GM12878 (cell line): ENCODE results near the gene TMC2. TPM values are rescaled to one million over a fixed set of nuclear protein-coding genes. Genes with fewer than 3 reads are reported as not detected.

Experiments used
- ATAC-seq: fragments of 200-7000 bp; cut with Tn5 transposase; 3 replicates; pipeline ENCODE4 v1.9.1; 2020; ENCODE audit warnings: mild to moderate bottlenecking, moderate library complexity
- BruUV-seq: library from RNA; stranded (reverse); fragments of 400-500 nt; replicated peaks from 2 replicates; lab custom pipeline; 2021; lab: Mats Ljungman, UMichigan
- CTCF ChIA-PET: fragments of 300-600 bp; sonication (Branson Sonifier 250); formaldehyde crosslinking; extraction: SDS; loops from one replicate; lab custom pipeline; 2021; ENCODE audit warnings: inconsistent platforms; lab: Yijun Ruan, JAX
- POLR2A ChIA-PET: fragments of 350-600 bp; formaldehyde crosslinking; extraction: SDS; loops from one replicate; lab custom pipeline; 2021; ENCODE audit warnings: inconsistent platforms; lab: Charles Lee
- RAD21 ChIA-PET: fragments of 300-600 bp; sonication (Branson Sonifier 250); formaldehyde crosslinking; loops from one replicate; lab custom pipeline; 2023; ENCODE audit warnings: antibody characterized with exemption; ENCODE audit not compliant: unreplicated experiment; lab: Charles Lee
- SMC1A ChIA-PET: fragments of 300-600 bp; sonication (Branson Sonifier 250); formaldehyde crosslinking; loops from one replicate; lab custom pipeline; 2023; ENCODE audit not compliant: unreplicated experiment, uncharacterized antibody; lab: Charles Lee
- DNase-seq: peaks from one replicate; pipeline ENCODE4 v3.0.0-alpha.2; 2011; ENCODE audit warnings: low read depth, low spot score
- FAIRE-seq: peaks from 3 replicates; lab custom pipeline; 2011; peaks lifted over from hg19 to GRCh38; lab: Jason Lieb, UNC
- H2AFZ ChIP-seq: 2 replicates; pipeline ENCODE4 v1.6.0; 2011; ENCODE audit warnings: low read depth, low read length, control low read depth; ENCODE audit not compliant: control insufficient read depth
- H3K27ac ChIP-seq: 2 replicates; pipeline ENCODE4 v1.5.1; 2011; ENCODE audit warnings: control low read depth; ENCODE audit not compliant: control insufficient read depth, insufficient read depth
- H3K27me3 ChIP-seq, 2 experiments: replicated peaks in 1 of 2; 2 replicates each; pipeline versions ENCODE4 v1.6.0 to v1.6.1; 2011; ENCODE audit warnings: low read length in 1 of 2; ENCODE audit not compliant: control insufficient read depth in 2 of 2, insufficient read depth in 2 of 2
- H3K36me3 ChIP-seq, 2 experiments: 2 replicates each; pipeline ENCODE4 v1.5.1; 2011; ENCODE audit warnings: low read length in 1 of 2; ENCODE audit not compliant: control insufficient read depth in 2 of 2, insufficient read depth in 2 of 2
- H3K4me1 ChIP-seq: 2 replicates; pipeline ENCODE4 v1.6.1; 2011; ENCODE audit warnings: mild to moderate bottlenecking, low read length, moderate library complexity, mixed read lengths; ENCODE audit not compliant: control insufficient read depth, insufficient read depth
- H3K4me2 ChIP-seq: 2 replicates; pipeline ENCODE4 v1.6.0; 2011; ENCODE audit warnings: control low read depth; ENCODE audit not compliant: control insufficient read depth, insufficient read depth
- H3K4me3 ChIP-seq: fragments of 200-600 bp; sonication (generic); 2 replicates; pipeline ENCODE4 v1.5.1; 2016
- H3K79me2 ChIP-seq: 2 replicates; pipeline ENCODE4 v1.6.0; 2011; ENCODE audit warnings: low read length; ENCODE audit not compliant: control insufficient read depth, insufficient read depth
- H3K9ac ChIP-seq: 2 replicates; pipeline ENCODE4 v1.8.0; 2011; ENCODE audit warnings: low read length, control low read depth, mixed read lengths; ENCODE audit not compliant: control insufficient read depth, insufficient read depth
- H3K9me3 ChIP-seq: replicated peaks from 3 replicates; pipeline ENCODE4 v1.5.1; 2011; ENCODE audit warnings: mild to moderate bottlenecking, low read length; ENCODE audit not compliant: control insufficient read depth, insufficient read depth
- H4K20me1 ChIP-seq: 2 replicates; pipeline ENCODE4 v1.6.0; 2011; ENCODE audit not compliant: control insufficient read depth, insufficient read depth
- ASH2L ChIP-seq: fragments of 300-600, 200-600 bp; sonication (generic); IDR thresholded peaks from 2 replicates; pipeline ENCODE4 v1.6.1; 2017; ENCODE audit warnings: low read depth, mild to moderate bottlenecking, borderline replicate concordance
- MXI1 ChIP-seq: fragments of 150-350 bp; IDR thresholded peaks from 2 replicates; pipeline ENCODE4 v1.6.1; 2011; ENCODE audit warnings: low read depth, mild to moderate bottlenecking, inconsistent platforms, low read length, improper control_type of control experiment
- NR2C2 ChIP-seq: IDR thresholded peaks from 2 replicates; pipeline ENCODE4 v1.6.1; 2011; ENCODE audit warnings: borderline replicate concordance, low read depth; ENCODE audit not compliant: control insufficient read depth, insufficient read length
- NRF1 ChIP-seq: conservative IDR thresholded peaks from 2 replicates; pipeline ENCODE4 v1.6.1; 2011; ENCODE audit warnings: mild to moderate bottlenecking, low read depth, low read length, improper control_type of control experiment
- POLR2A ChIP-seq: IDR thresholded peaks from 2 replicates; pipeline ENCODE4 v1.6.1; 2011; ENCODE audit warnings: low read depth, mild to moderate bottlenecking, low read length
- POLR2AphosphoS5 ChIP-seq: IDR thresholded peaks from 2 replicates; pipeline ENCODE4 v1.6.1; 2011; ENCODE audit warnings: mild to moderate bottlenecking, low read length, inconsistent platforms
- POU2F2 ChIP-seq: IDR thresholded peaks from 3 replicates; pipeline ENCODE4 v1.6.1; 2011; ENCODE audit warnings: low read depth, mild to moderate bottlenecking, low read length, borderline replicate concordance
- SMAD5 ChIP-seq: IDR thresholded peaks from 2 replicates; pipeline ENCODE4 v1.6.1; 2016; ENCODE audit warnings: antibody characterized with exemption, low read depth
- SUPT20H ChIP-seq: IDR thresholded peaks from 2 replicates; pipeline ENCODE4 v1.6.1; 2011; ENCODE audit warnings: low read depth, mild to moderate bottlenecking, low read length, moderate library complexity, borderline replicate concordance; ENCODE audit not compliant: control insufficient read depth
- WGBS: methylation state at CpG from one replicate; pipeline ENCODE4 v1.1.6; 2016; ENCODE audit warnings: low lambda C conversion rate; ENCODE audit not compliant: insufficient replicate concordance, insufficient coverage; ENCODE audit errors: missing lambda C conversion rate; 5-methylcytosine and 5-hydroxymethylcytosine counted together
- in situ Hi-C: fragments of 300-500 bp; cut with MboI; formaldehyde crosslinking; loops from 9 replicates; pipeline ENCODE4 v1.14.3; 2018; ENCODE audit warnings: mixed read lengths
- intact Hi-C: fragments of 100-400 bp; cut with micrococcal nuclease; formaldehyde crosslinking; loops from one replicate; pipeline ENCODE4 v1.14.2; 2022; ENCODE audit not compliant: unreplicated experiment
- polyA plus RNA-seq, 11 experiments: library from polyadenylated mRNA; depleted of rRNA in 4 of 11; unstranded in 6 of 11; stranded (reverse) in 5 of 11; fragments of >200 nt; fragmentation: Nextera tagmentation in 4 of 11; fragmentation: Illumina TruSeq in 1 of 11; extraction: Ambion mirVana in 4 of 11; extraction: Trizol in 1 of 11; gene quantifications; 1 replicate in 1 of 11; 2 replicates in 10 of 11; pipeline versions ENCODE4 v1.2.1 to v1.2.3, GENCODE V29; 2011 to 2016; ENCODE audit warnings: inconsistent platforms in 2 of 11, missing spikeins in 2 of 11, low read depth in 1 of 11
- total RNA-seq, 4 experiments: library from RNA; depleted of rRNA in 3 of 4; stranded (reverse); fragments of >200 nt in 3 of 4; fragmentation: Illumina TruSeq in 1 of 4; extraction: Trizol in 1 of 4; gene quantifications; 2 replicates each; pipeline versions ENCODE4 v1.2.1 to v1.2.3, GENCODE V29; 2013 to 2021

Gene TMC2
- total and polyA plus RNA-seq, 10 of the 15 experiments (the other 5 are each of a cell fraction or from before 2014, with no cell fraction given), result 0.08 TPM; not detected in 9

- Histone ChIP-seq H3K27me3 (no peaks in the 10 kb centered on the region), H4K20me1 (peaks cover 17% of the 10 kb centered on the region), H3K79me2 (peaks cover 41% of the 10 kb centered on the region), H3K4me1 (peaks cover 13% of the 10 kb centered on the region), H3K4me2 (no peak overlapping the region), H3K36me3 (peaks cover 29 to 46% of the 10 kb centered on the region in 2 experiments), H2AFZ (no peak overlapping the region), H3K4me3 (no peak overlapping the region), H3K9ac (no peak overlapping the region), H3K9me3 (no peaks in the 10 kb centered on the region), H3K27ac (no peak overlapping the region)
- ATAC-seq (no peak), FAIRE-seq (no peak), DNase-seq (no peak)
- BruUV-seq, result no TSS peak
- 89% methylated on average over 5 of the region's 5 CpGs for WGBS
- ChIA-PET RAD21 (no interaction called here), POLR2A (no interaction called here), CTCF (interaction anchor here (1.5 kb wide), 1 partner anchor 10 kb away, joined by 7 read pairs; no protein-coding TSS in a partner anchor), SMC1A (no interaction called here)
- intact Hi-C loops, result no loop called here
- in situ Hi-C loops, result no loop called here
- TF ChIP-seq POLR2A, result peak; percentile 29
- TF ChIP-seq SMAD5, result 0 out of 2 replicates have a peak, but pooled peaks have one; percentile 45
- TF ChIP-seq ASH2L, result no peak
- no peak for TF ChIP-seq MXI1
- peak; percentile 60; the same call in 1 of the 2 replicates for TF ChIP-seq POLR2AphosphoS5
Observed at GRCh38 chr20:2657241-2657640, 120.9 kb downstream of the TMC2 start.

DNA sequence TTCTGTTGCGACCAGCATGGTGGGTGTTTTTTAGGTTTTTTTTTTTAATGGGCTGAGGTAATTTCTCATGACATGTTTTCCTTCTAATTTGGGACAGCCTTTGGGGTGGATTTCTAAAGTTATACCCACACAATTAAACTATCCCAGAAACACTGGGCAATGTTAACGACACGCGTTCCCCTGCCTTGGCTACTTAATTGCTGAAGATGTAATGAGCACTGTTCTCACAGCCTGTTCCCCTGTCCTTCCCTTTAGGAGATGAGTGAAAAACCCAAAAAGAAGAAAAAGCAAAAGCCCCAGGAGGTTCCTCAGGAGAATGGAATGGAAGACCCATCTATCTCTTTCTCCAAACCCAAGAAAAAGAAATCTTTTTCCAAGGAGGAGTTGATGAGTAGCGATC, 121.3 kb downstream of the TMC2 start:
- H3K27me3 ChIP-seq, result no peaks in the 10 kb centered on the region
- no peak overlapping the region for H2AFZ ChIP-seq
- H3K27ac ChIP-seq, result no peak overlapping the region
- H4K20me1 ChIP-seq, result peaks cover 17% of the 10 kb centered on the region
- H3K4me3 ChIP-seq, result no peak overlapping the region
- ChIA-PET SMC1A (no interaction called here), RAD21 (no interaction called here), POLR2A (no interaction called here), CTCF (interaction anchor here (1.5 kb wide), 1 partner anchor 10 kb away, joined by 7 read pairs; no protein-coding TSS in a partner anchor)
- WGBS, result 76% methylated on average over 5 of the region's 5 CpGs
- BruUV-seq, result no TSS peak
- peaks cover 13% of the 10 kb centered on the region for H3K4me1 ChIP-seq
- no peak overlapping the region for H3K9ac ChIP-seq
- no peak for ATAC-seq
- in situ Hi-C loops, result no loop called here
- no peak for DNase-seq
- no peak overlapping the region for H3K4me2 ChIP-seq
- no peak for FAIRE-seq
- no peaks in the 10 kb centered on the region for H3K9me3 ChIP-seq
- intact Hi-C loops, result no loop called here
- H3K79me2 ChIP-seq, result peaks cover 38% of the 10 kb centered on the region
- peaks cover 29 to 47% of the 10 kb centered on the region in 2 experiments for H3K36me3 ChIP-seq
- TF ChIP-seq SUPT20H (no peak), POU2F2 (no peak), NR2C2 (no peak), NRF1 (no peak)
- TF ChIP-seq, all 136 proteins: peak for 0
